Fibroblast of villous mesenchyme (primary cell): ENCODE results near the gene TM9SF1. TPM values are rescaled to one million over a fixed set of nuclear protein-coding genes. Genes with fewer than 3 reads are reported as not detected.
"Not testable (repeated sequence)": the region's sequence is repeated elsewhere in the genome, so short reads cannot be mapped to it uniquely, and the experiment has no call there.

Source experiments
- DNase-seq: peaks from one replicate; pipeline ENCODE4 v3.0.0-alpha.2; 2010; ENCODE audit warnings: low read depth
- H3K4me3 ChIP-seq: 2 replicates; pipeline ENCODE4 v1.5.1; 2011; ENCODE audit warnings: low read depth, mild to moderate bottlenecking, low read length
- total RNA-seq: library from RNA; depleted of rRNA; stranded (reverse); fragments of >200 nt; gene quantifications from 2 replicates; pipeline ENCODE4 v1.2.3, GENCODE V29; 2012
- TF ChIP-seq, protein P1 (sequence below): IDR thresholded peaks from 2 replicates; pipeline ENCODE4 v1.5.1; 2012; ENCODE audit warnings: low read depth, mild to moderate bottlenecking, low read length; ENCODE audit not compliant: insufficient read depth

TM9SF1 gene
- total RNA-seq, 1 donor = 96.3 TPM

DNA sequence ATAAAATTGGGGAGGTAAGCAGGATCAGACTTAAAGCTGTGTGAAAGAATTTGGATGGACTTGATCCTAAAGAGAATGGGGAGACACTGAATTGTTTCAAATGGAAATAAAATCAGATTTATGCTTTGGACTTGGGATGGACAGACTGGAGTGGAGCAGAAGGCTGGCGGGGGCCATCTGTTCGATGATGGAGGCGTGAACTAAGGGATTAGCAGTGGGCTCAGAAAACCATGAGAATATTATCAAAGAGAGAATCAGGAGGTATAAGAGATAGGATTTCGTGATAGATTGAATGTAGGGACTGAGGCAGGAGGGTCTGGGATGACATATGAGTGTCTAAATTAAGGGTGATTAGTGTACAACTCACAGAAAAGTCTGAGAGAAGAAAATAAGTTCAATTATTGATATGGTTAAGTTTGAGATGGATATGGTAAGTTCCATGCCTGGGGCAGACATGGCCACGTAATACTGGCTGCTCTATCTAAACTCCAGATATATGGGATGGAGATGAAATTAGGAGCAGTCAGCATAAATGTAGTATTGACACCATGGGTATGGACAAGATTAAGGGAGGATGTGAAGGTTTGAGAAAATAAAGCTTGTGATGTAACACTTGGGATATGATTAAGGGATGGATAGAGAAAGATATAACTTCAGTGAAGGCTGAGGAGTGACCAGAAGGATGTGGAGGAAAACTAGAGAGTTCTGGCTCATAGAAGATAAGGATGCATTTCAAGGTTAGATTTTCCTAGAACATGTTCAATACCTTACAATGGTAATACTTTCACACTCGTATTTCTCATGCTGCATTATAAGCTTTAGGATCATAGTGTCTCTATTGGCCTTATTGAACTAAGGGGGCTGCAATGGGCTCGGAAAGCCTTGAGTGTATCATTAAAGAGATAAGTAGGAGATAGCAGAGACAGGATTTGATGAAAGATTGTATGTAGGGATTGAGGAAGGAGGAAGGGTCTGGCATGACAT, 9.2 kb upstream of the TM9SF1 start:
- H3K4me3 ChIP-seq = no peak overlapping the region
- DNase-seq = no peak
- TF ChIP-seq, protein P1, sequence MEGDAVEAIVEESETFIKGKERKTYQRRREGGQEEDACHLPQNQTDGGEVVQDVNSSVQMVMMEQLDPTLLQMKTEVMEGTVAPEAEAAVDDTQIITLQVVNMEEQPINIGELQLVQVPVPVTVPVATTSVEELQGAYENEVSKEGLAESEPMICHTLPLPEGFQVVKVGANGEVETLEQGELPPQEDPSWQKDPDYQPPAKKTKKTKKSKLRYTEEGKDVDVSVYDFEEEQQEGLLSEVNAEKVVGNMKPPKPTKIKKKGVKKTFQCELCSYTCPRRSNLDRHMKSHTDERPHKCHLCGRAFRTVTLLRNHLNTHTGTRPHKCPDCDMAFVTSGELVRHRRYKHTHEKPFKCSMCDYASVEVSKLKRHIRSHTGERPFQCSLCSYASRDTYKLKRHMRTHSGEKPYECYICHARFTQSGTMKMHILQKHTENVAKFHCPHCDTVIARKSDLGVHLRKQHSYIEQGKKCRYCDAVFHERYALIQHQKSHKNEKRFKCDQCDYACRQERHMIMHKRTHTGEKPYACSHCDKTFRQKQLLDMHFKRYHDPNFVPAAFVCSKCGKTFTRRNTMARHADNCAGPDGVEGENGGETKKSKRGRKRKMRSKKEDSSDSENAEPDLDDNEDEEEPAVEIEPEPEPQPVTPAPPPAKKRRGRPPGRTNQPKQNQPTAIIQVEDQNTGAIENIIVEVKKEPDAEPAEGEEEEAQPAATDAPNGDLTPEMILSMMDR = no peak

DNA sequence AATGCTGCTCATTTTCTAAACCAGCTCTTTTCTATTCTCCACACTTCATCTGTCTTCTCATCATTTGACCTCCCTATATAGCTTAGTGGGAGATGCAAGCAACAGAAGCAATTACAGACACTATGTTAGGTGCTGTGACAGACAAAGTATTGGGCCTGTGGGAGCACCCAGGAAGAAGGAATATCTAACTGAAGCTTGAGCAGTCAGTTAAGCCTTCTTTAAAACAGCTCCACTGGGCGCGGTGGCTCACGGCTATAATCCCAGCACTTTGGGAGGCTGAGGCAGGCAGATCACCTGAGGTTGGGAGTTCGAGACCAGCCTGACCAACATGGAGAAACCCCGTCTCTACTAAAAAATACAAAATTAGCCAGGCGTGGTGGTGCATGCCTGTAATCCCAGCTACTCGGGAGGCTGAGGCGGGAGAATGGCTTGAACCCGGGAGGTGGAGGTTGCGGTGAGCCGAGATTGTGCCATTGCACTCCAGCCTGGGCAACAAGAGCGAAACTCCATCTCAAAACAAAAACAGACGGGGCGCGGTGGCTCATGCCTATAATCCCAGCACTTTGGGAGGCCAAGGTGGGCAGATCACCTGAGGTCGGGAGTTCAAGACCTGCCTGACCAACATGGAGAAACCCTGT, 8.1 kb upstream of the TM9SF1 start:
- DNase-seq, H3K4me3 ChIP-seq: not testable (repeated sequence)

DNA sequence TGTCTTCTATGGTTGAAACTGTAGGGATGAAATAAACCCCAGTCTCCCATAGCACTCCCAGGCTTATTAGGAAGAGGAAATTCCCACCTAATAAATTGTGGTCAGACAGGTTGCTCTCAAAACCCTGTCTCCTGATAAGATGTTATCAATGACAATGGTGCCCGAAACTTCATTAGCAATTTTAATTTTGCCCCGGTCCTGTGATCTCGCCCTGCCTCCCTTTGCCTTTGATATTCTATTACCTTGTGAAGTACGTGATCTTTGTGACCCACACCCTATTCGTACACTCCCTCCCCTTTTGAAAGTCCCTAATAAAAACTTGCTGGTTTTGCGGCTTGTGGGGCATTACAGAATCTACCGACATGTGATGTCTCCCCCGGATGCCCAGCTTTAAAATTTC, 7.3 kb upstream of the TM9SF1 start:
- not testable (repeated sequence) for DNase-seq, H3K4me3 ChIP-seq

DNA sequence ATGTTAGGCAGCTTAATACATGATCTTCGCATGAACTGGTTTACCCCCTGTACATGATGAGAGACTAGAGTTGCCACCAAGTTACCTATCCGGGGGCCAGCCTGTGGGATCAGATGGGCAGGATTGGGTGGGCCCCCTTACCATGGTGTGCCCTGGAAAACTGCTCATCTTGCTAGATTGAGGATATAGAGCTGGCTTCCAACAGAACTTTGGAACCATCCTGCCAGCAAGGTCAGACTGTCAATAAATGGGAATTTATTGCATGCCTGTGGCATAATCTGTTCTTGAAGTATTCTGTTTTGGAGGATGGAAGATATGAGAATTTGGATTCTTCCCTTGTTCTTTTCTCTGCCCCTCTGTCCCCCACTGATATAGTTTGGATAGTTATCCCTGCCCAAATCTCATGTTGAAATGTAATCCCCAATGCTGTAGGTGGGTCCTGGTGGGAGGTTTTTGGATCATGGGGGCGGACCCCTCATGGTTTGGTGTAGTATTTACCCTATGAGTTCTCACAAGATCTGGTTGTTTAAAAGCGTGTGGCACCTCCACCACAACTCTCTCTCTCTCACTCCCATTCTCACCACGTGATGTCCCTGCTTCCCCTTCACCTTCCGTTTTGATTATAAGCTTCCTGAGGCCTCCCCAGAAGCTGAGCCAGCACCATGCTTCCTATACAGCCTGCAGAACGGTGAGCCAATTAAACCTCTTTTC, 3.7 kb upstream of the TM9SF1 start:
- TF ChIP-seq, protein P1 = no peak
- no peak overlapping the region for H3K4me3 ChIP-seq
- DNase-seq = no peak

DNA sequence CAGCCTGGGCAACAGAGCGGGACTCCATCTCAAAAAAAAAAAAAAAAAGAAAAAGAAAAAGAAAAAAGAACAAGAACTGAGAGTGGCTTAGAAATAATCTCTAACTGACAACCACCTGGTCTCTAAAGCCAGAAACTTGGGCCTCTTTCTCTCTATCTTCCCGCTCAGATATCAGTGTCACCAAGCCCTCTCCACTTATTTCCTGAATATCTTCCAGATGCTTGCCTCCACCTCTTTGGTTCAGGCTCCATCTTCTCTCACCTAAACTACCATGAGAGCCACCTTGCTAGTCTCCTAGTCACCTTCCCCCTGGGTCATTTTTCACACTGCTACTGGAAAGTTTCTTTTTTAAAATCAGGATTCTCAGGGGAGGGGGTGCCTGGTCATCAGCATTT, 1.8 kb upstream of the TM9SF1 start:
- no peak for DNase-seq
- peak overlapping the region; percentile 12 for H3K4me3 ChIP-seq
- TF ChIP-seq, protein P1 = no peak

DNA sequence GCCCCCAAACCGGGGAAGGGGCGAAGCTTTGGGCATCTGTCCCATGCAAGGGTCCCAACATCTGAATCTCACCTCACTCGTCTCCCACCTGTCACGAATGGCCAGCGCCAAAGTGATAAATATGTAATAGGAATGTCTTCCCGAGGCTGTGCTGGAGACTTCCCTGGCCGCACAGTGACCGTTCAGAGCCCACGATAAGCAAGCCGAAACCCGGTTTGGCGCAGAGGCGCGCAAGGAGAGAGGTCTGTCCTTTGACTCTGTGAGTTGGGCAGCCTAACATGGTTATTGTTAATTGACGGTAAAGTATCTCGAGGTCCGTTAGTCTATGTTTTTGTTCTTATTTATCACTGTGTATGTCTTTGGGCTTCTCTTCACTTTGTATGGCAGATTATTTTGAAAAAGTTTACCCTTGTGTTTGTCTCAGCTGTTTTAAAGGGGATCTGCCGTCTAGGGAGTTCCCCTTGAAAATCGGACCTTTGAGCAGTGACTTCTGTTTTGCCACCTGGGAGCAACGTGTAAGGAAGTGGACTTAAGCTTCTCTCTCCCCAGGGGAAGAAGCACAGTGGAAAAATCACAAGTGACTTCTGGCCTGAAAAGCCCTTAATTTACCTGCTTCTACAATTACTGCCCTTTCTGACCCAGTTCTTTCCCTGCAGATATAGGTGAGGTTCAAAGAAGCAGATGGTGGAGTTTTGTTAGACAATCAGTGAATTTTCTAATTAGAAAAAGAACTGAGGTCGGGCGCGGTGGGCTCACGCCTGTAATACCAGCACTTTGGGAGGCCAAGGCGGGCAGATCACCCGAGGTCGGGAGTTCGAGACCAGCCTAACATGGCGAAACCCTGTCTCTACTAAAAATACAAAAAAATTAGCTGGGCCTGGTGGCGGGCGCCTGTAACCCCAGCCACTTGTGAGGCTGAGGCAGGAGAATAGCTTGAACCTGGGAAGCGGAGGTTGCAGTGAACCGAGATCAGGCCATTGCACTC, 1.1 kb upstream of the TM9SF1 start:
- TF ChIP-seq, protein P1 = no peak
- peak; percentile 39 for DNase-seq
- peak overlapping the region; percentile 84 for H3K4me3 ChIP-seq

DNA sequence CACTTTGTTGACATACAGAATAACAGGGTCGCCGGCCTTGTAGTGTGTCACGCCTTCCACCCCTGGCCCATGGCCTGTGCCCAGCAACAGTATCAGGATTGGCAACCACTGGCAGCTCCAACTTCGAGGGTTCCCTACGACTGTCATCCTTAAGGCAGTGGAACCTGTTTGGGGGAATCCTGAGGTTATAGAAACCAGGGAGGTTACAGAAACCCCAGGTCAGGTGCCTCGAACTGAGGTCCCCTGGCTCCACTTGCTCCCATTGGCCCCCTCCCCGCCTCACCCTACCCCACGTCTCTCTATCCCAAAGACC, 412 bp downstream of the TM9SF1 start:
- DNase-seq = no peak
- TF ChIP-seq, protein P1 = no peak
- peak overlapping the region; percentile 84 for H3K4me3 ChIP-seq
